Rectal smooth muscle tissue (tissue), 1 donor: Measurements from ENCODE around the gene ASIC2.

Source experiments
- H3K27ac ChIP-seq: one replicate; pipeline ENCODE4 v1.7.0; 2013; ENCODE audit warnings: low read depth, low read length, inconsistent platforms
- H3K27me3 ChIP-seq: one replicate; pipeline ENCODE4 v1.7.0; 2013; ENCODE audit warnings: low read length; ENCODE audit not compliant: control insufficient read depth, insufficient read depth
- H3K36me3 ChIP-seq: one replicate; pipeline ENCODE4 v1.7.0; 2013; ENCODE audit warnings: low read length; ENCODE audit not compliant: control insufficient read depth, insufficient read depth
- H3K4me1 ChIP-seq: one replicate; pipeline ENCODE4 v1.7.0; 2013; ENCODE audit warnings: low read length; ENCODE audit not compliant: control insufficient read depth, insufficient read depth
- H3K4me3 ChIP-seq: one replicate; pipeline ENCODE4 v1.7.0; 2013; ENCODE audit warnings: low read length
- H3K9ac ChIP-seq: one replicate; pipeline ENCODE4 v1.7.0; 2013; ENCODE audit warnings: low read length

Gene ASIC2

GRCh38 chr17:33154869-33155455, 138.1 kb downstream of the ASIC2 start:
- Histone ChIP-seq H3K9ac (no peak overlapping the region), H3K27me3 (no peaks in the 10 kb centered on the region), H3K27ac (no peak overlapping the region), H3K4me3 (no peak overlapping the region), H3K36me3 (no peaks in the 10 kb centered on the region), H3K4me1 (no peaks in the 10 kb centered on the region)

GRCh38 chr17:33152783-33153182, 140.3 kb downstream of the ASIC2 start:
- no peaks in the 10 kb centered on the region for H3K27me3 ChIP-seq
- no peak overlapping the region for H3K9ac ChIP-seq
- no peaks in the 10 kb centered on the region for H3K4me1 ChIP-seq
- H3K36me3 ChIP-seq: no peaks in the 10 kb centered on the region
- no peak overlapping the region for H3K4me3 ChIP-seq
- H3K27ac ChIP-seq: no peak overlapping the region

GRCh38 chr17:33151565-33151964, 141.5 kb downstream of the ASIC2 start:
- Histone ChIP-seq H3K27me3 (no peaks in the 10 kb centered on the region), H3K9ac (no peak overlapping the region), H3K4me3 (no peak overlapping the region), H3K4me1 (no peaks in the 10 kb centered on the region), H3K36me3 (no peaks in the 10 kb centered on the region), H3K27ac (no peak overlapping the region)

- no peaks in the 10 kb centered on the region for H3K36me3 ChIP-seq
- H3K4me1 ChIP-seq: no peaks in the 10 kb centered on the region
- no peak overlapping the region for H3K4me3 ChIP-seq
- H3K27ac ChIP-seq: no peak overlapping the region
- no peak overlapping the region for H3K9ac ChIP-seq
- no peaks in the 10 kb centered on the region for H3K27me3 ChIP-seq
These were observed 147.2 kb downstream of the ASIC2 start for GRCh38 chr17:33145941-33146340.

- Histone ChIP-seq H3K4me3 (no peak overlapping the region), H3K4me1 (no peaks in the 10 kb centered on the region), H3K27ac (no peak overlapping the region), H3K27me3 (no peaks in the 10 kb centered on the region), H3K36me3 (no peaks in the 10 kb centered on the region), H3K9ac (no peak overlapping the region)
These were observed 148.3 kb downstream of the ASIC2 start for GRCh38 chr17:33144837-33145236.

- H3K4me3 ChIP-seq: no peak overlapping the region
- no peaks in the 10 kb centered on the region for H3K27me3 ChIP-seq
- no peaks in the 10 kb centered on the region for H3K36me3 ChIP-seq
- no peaks in the 10 kb centered on the region for H3K4me1 ChIP-seq
- no peak overlapping the region for H3K27ac ChIP-seq
- H3K9ac ChIP-seq: no peak overlapping the region
These were observed 150.3 kb downstream of the ASIC2 start for GRCh38 chr17:33142705-33143299.

- no peak overlapping the region for H3K27ac ChIP-seq
- no peaks in the 10 kb centered on the region for H3K4me1 ChIP-seq
- no peaks in the 10 kb centered on the region for H3K27me3 ChIP-seq
- no peaks in the 10 kb centered on the region for H3K36me3 ChIP-seq
- no peak overlapping the region for H3K4me3 ChIP-seq
- no peak overlapping the region for H3K9ac ChIP-seq
These were observed 152.5 kb downstream of the ASIC2 start for GRCh38 chr17:33140413-33141099.

GRCh38 chr17:33138627-33139026, 154.5 kb downstream of the ASIC2 start:
- Histone ChIP-seq H3K36me3 (no peaks in the 10 kb centered on the region), H3K27ac (no peak overlapping the region), H3K4me1 (no peaks in the 10 kb centered on the region), H3K9ac (no peak overlapping the region), H3K27me3 (no peaks in the 10 kb centered on the region), H3K4me3 (no peak overlapping the region)

GRCh38 chr17:33137426-33137825, 155.7 kb downstream of the ASIC2 start:
- H3K27ac ChIP-seq: no peak overlapping the region
- H3K27me3 ChIP-seq: no peaks in the 10 kb centered on the region
- H3K4me1 ChIP-seq: no peaks in the 10 kb centered on the region
- H3K36me3 ChIP-seq: no peaks in the 10 kb centered on the region
- no peak overlapping the region for H3K9ac ChIP-seq
- no peak overlapping the region for H3K4me3 ChIP-seq

GRCh38 chr17:33135691-33136090, 157.4 kb downstream of the ASIC2 start:
- H3K27ac ChIP-seq: no peak overlapping the region
- no peak overlapping the region for H3K9ac ChIP-seq
- no peaks in the 10 kb centered on the region for H3K36me3 ChIP-seq
- H3K27me3 ChIP-seq: no peaks in the 10 kb centered on the region
- H3K4me3 ChIP-seq: no peak overlapping the region
- no peaks in the 10 kb centered on the region for H3K4me1 ChIP-seq

GRCh38 chr17:33131620-33132019, 161.5 kb downstream of the ASIC2 start:
- Histone ChIP-seq H3K27ac (no peak overlapping the region), H3K9ac (no peak overlapping the region), H3K4me3 (no peak overlapping the region), H3K27me3 (no peaks in the 10 kb centered on the region), H3K4me1 (no peaks in the 10 kb centered on the region), H3K36me3 (no peaks in the 10 kb centered on the region)

GRCh38 chr17:33127706-33128105, 165.4 kb downstream of the ASIC2 start:
- H3K27ac ChIP-seq: no peak overlapping the region
- no peaks in the 10 kb centered on the region for H3K36me3 ChIP-seq

GRCh38 chr17:33126086-33126485, 167.0 kb downstream of the ASIC2 start:
- Histone ChIP-seq H3K4me3 (no peak overlapping the region), H3K4me1 (no peaks in the 10 kb centered on the region), H3K27ac (no peak overlapping the region), H3K27me3 (no peaks in the 10 kb centered on the region), H3K9ac (no peak overlapping the region), H3K36me3 (no peaks in the 10 kb centered on the region)

More at GRCh38 chr17:33127706-33128105, 165.4 kb downstream of the ASIC2 start:
- Histone ChIP-seq H3K27me3 (no peaks in the 10 kb centered on the region), H3K9ac (no peak overlapping the region), H3K4me3 (no peak overlapping the region), H3K4me1 (no peaks in the 10 kb centered on the region)
